Left forelimb (tissue), 1 donor: ENCODE results near the gene ANLN.
"Not testable (repeated sequence)": the region's sequence is repeated elsewhere in the genome, so short reads cannot be mapped to it uniquely, and the experiment has no call there.

Experiments
- DNase-seq: peaks from one replicate; pipeline ENCODE4 v3.0.0-alpha.2; 2018; ENCODE audit warnings: low spot score

ANLN gene

DNA sequence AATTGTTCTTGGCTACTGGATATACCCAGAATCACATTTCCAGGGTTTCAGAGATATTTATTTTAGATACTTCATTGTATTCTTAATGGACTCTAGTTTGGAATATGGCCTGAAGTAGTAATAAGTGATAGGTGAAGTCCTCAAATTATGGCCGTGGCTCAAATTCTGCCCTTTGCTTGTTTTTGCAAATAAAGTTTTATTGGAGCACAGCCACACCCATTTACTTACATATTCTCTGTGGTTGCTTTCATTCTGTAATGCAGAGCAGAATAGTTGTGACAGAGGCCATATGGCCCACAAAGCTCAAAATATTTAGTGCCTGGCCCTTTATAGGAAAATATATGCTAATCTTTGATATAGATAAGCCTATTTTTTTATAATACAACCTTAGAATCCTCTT is 19.5 kb downstream of the ANLN start:
- DNase-seq, result no peak

DNA sequence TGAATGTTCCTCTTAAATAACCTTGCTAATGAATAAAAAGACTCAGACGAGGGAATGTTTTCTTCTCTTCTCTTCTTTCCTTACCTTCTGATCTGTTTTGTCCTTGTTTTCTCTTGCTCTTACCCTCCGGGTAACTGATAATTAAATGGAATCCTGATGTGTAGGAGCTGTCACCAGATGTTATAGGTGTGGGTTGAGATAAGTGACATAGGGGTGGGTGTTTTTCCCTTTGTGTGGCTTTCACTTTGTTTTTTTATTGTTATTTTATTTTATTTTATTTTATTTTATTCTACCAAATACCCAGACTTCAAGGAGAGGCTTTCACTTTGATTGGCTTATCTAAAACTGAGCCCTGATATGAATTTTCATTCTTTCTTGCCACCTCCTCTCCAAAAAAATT is 25.5 kb downstream of the ANLN start:
- DNase-seq, result no peak

DNA sequence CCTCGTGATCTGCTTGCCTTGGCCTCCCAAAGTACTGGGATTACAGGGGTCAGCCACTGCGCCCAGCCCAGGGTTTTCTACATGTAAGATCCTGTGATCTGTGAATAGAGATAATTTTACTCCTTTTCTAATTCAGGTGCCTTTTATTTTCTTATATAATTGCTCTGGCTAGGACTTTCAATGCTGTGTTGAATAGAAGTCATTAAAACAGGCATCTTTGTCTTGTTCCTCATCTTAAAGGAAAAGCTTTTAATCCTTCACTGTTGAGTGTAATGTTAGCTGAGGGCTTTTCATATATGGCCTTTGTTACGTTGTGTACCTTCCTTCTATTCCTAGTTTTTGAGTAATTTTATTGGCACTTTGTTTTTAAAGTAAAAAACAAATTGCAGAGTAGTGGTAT is 26.6 kb downstream of the ANLN start:
- DNase-seq, result no peak

DNA sequence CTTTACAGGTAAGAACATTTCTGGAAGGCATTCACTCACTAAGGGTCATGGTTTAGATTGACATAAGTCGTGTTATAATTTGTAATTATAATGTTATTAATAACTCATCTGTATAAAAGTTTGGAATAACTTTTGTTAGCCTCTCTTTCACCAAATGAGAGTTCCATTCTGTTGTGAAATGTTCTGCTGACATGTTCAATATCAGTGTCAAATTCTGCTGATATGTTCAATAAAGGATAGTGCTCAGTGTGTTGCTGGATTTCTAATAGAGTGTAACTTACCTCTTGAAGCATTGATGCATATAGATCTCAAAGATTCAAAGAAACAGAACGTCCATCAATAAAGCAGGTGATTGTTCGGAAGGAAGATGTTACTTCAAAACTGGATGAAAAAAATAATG is 30.6 kb downstream of the ANLN start:
- DNase-seq, result no peak

DNA sequence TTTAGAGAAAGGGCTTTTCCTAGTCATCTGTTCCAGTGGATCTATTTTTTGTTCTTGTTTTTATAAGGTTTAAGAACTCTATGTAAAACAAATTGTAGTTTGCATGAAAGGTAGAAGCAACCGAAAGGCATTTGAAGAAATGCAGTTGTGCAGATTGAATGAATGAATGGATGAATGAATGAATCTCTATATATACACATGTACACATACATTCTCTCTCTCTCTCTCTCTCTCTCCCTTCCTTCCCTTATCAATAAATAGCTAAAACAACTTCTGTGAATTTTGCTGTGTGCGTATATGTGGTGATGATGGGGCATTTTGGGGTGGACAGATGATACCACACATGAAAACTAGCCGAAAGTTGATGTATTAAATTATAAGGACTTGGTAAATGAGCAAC is 32.4 kb downstream of the ANLN start:
- DNase-seq, result no peak

DNA sequence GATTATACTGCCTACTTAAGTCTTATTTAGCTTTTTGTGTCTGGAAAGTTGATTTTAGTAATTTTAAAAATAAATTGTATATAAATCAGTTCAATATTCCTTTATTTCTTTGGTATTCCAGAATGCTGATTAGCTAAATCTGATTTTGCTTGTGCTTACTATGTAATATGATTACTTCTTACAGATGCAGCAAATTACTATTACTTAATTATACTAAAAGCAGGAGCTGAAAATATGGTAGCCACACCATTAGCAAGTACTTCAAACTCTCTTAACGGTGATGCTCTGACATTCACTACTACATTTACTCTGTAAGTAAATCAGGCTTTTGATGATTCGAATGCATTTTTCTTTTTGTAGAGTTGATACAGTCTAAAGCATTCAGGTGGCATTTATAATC is 34.0 kb downstream of the ANLN start:
- no peak for DNase-seq

DNA sequence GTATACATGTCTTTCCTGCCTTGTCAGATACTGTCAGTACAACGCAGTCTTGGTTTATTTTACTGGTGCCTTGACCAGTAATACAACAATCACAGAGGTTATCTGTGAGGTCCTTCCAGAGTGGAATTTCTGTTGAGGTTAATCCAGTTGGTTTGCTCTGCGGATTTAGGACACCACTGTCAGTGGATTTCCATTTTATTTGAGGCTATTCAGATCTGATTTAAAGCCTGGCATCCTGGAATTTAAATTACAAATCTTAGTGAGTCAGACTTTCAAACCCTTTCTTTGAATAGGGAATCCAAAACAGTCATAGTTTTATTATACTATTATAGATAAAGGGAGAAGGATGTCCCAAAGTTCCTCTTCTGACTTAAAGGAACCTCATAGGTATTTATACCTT is 40.5 kb downstream of the ANLN start:
- DNase-seq, result no peak

DNA sequence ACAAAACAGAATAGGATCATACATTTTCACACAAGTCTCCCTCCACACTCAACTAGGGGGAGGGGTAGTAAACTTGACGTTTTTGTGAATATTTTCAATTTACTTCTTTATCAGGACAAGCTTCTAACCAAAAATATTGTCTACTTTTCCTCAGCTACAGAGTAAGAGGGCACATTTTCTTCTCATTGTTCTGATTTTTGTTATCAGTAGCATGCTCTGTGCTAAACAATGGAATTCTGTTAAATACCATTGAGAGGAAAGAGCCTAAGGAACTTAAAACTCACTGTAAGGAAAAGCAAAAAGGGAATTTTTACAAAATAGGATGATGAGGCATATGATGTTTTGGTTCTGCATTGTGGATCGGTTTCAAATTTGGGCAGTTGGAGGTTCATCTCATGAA is 41.2 kb downstream of the ANLN start:
- DNase-seq, result no peak

DNA sequence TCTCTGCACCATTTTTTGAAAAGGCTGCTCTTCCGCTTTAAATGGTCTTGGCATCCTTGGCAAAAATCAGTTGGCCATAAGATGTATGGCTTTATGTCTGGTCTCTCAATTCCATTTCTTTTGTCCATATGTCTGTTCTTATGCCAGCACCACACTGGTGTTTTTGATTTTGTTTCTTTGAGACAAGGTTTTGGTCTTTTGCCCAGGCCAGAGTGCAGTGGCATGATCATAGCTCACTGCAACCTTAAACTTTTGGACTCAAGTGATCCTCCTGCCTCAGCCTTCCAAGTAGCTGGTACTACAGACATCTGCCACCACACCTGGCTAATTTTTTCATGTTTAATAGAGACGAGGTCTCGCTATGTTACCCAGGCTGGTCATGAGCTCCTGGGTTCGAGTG is 48.5 kb downstream of the ANLN start:
- no peak for DNase-seq

DNA sequence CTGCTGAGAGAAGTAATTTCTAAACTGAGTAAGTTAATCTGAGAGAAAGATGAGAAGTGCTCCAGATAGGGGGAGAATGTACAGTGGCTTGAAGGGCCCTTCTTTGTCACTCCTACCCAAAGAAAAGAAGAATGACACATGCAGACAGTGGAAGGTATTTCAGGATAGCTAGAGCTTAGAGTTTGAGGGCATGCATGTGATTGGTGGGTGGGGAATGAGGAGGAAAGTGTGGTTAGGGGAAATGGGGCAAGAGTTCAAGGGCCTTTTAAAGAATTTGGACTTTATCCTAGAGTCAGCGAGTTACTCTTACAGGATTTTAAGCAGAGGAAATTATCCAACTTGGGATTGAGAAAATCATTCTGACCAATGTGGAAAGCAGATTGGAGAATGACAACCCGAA is 50.0 kb downstream of the ANLN start:
- no peak for DNase-seq

DNA sequence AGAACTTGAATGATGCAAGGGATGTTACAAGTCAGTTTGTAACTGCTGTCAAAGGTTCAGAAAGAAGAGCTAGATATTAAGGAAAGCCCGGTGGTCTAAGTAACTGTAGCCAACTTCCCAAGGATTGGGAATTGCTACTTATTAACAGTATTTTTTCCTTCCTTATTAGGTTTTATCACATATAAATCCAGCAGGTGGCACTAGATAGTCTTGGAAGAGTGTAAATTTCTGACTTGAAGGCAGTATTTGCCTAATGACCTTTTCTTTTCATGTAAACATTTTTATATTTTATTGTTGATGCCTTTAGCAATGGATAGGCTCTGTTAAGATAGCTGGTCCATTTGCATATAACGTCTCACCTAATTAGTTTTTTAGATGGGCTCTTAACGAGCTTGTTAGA is 51.2 kb downstream of the ANLN start:
- DNase-seq, result no peak

DNA sequence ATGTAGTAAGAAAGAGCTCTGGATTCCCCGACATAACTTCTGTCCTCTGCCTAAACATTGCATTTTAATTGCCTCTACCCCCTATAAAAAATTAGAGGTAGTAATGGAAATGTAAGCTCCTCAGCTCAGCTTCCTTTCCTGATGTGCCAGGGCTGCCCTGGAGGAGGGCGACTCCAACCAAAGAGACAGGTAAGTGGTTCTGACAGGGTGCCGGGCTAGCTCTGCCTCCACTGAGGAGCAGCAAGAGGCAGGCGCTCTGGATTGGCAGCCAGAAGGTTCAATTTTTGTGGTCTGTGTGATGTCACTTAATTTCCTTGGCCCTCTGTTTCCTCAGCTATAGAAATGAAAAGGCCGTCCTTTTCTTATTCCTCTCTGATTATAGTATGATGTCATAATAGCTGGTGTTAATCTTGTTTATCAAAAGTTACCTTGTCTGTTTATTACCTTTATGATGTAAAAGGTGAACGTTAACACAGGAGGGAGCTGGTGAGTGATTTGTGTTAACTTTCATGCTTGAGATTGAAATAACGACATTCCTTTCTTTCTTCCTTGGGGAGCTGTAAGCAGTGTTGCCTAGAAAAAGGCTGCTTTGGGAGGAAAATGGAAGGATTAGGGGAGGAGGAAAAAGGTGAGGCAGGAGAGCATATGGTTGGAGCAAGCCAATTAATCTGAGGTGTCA is 51.8 kb downstream of the ANLN start:
- DNase-seq, result no peak

DNA sequence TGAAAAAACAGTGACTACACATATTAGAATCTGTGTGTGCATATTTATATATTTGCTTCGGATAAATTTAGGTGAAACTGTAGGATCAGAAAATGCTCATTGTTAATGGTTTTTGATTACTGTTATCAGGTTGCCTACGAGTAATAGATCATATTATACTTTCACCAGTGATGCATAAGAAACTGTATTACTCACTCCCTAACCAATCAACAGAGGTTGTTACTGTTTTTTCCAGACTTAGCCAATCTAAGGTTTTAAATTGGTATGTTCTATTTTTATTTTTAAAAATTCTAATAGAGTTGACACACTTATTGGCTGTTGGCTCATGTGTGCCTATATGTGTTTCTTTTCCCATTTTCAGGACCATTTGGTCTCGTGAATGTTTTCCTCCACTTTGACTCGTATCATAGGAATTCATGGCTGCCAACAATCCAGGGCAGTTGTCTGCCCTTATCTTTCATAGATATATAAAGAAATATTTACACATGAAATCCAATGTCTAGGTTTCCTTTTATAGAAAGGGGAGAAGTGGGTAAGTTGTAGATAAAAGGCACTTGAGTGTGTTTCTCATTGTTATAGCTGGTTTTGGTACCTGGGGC is 59.2 kb downstream of the ANLN start:
- no peak for DNase-seq

DNA sequence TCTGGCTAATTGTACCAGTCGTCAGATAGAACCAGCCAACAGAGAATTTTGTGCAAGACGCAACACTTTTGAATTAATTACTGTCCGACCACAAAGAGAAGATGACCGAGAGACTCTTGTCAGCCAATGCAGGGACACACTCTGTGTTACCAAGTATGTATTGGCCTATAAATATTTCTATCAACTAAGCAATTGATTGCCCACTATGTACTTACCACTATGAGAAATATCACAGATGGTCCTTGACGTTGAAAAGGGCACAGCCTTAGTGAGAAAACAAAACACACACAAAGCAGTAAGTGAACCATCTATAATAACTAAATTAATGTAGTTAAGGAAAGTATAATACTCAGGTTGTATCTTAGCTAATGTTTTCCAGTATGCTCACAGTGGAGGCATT is 60.0 kb downstream of the ANLN start:
- DNase-seq, result no peak

DNA sequence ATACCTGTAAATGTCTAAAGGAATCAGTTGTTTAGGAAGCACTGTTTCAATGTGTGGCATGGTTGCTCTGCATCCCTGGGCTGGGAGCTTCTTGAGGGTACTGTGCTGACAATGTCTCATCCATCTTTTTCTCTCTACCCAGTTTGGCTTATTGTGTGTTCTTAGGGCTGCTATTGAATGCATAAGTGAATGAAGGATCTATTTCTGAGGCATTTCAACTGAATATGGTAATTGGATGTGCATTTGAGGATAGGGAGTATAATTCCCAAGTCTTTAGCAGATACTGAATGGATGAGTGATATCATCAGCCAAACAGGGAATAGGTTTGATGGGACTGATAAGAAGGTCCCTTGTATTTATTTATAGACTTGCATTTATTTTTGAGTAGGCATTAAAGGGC is 64.1 kb downstream of the ANLN start:
- DNase-seq, result no peak

DNA sequence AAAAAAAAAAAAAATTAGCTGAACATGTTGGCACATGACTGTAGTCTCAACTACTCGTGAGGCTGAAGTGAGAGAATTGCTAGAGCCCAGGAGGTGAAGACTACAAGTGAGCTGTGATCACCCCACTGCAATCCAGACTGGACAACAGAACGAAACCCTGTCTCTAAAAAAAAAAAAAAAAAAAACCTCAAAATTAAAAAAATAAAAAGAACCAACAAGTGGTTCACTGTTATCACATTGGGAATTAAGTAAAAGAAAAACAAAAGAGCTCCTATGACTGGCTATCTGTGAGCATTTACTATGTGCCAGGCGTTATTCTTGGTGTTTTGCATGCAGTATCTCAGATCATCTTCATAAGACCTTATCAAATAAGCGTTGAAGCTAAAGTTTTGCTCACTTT is 66.0 kb downstream of the ANLN start:
- no peak for DNase-seq

DNA sequence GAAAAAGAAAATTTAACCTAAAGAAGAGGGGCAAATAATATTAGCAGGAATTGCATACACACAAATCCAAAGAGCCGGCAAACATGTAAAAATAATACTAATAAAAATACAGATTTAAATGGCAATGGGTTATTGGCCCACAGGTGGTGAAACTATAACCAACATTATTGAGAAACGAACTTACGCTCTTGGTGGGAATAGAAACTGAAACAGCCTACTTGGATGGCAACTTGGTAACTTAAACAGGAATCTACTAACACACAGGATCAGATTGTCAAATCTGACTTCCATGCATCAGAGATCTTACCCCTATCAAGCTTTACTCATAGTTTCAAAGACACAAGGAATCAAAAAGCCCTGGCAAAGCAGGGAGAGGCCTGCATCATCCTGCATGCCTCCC is 66.5 kb downstream of the ANLN start:
- DNase-seq, result no peak

DNA sequence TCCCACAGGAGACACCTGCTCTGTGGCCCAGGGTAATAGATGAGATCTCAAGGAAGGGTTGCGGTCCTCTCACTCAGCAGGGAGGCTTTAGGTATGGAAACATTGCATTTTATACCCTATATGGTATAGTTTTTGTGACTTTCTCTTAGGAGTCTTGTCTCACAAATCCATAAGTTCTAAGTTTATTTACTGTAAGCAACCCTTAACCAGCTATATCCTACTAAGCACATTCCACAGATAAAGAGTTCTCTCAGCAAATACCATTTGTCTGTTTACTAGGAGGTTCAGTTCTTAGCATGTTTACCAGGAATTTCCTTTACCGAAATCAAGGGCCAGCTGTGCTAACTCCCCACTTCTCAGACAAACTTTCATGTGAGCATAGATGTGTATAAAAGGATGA is 66.9 kb downstream of the ANLN start:
- DNase-seq, result no peak

DNA sequence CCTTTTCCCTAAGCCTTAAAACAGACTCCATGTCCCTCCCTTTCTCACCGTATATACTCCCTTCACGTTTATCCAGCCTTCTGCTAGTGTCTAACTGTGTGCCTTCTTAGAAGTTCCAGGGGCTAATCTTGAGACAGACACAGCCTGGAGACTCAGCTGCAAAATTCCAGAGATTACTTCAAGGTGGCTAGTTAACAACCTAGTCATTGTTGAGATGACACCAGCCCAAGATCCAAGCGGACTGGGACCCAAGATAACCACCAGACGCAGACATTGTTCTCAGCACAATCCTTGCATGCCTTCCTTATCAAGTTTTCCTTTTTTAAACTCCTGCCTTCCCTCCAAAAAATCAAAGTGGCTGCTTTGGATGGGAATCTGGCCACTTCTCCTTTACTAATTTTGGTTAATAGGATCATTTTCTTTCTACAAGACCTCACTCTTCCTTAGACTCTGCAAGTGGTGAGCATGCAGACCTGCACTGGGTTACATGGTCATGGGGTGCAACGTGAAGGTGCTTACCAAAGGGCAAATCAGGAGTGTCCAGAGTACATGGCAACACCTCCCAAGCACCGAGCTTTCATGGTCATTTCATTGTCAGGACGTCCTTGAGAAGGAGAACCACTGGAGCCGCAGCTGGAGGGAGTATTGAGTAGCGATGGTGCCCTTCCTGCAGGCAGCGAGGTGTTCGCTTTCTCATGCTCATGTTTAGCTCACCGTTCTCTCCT is 69.7 kb downstream of the ANLN start:
- DNase-seq, result no peak

DNA sequence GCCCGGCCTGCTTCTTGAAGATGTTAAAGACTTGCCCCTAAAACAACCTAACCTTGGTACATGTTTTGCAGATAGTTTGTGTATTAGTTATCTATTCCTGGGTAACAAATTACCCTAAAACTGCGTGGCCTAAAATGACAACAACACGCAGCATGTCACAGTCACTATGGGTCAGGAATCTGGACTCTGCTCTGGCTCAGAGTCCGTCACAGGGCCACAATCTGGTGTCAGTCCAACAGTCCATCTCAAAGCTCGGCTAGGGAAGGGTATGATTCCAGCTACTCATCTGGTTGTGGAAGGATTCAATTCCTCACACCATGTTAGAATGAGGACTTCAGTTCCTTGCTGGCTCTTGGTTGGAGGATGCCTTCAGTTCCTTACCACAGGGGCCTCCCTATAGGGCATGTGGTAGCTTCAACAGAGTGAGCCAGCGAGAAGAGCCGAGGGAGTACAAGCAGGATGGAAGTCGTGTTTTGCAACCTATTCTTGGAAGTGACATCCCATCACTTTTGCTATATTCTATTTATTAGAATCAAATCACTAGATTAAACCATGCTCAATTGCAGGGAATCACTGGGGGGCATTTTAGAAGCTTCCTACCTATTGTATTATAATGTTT is 71.3 kb downstream of the ANLN start:
- no peak for DNase-seq

DNA sequence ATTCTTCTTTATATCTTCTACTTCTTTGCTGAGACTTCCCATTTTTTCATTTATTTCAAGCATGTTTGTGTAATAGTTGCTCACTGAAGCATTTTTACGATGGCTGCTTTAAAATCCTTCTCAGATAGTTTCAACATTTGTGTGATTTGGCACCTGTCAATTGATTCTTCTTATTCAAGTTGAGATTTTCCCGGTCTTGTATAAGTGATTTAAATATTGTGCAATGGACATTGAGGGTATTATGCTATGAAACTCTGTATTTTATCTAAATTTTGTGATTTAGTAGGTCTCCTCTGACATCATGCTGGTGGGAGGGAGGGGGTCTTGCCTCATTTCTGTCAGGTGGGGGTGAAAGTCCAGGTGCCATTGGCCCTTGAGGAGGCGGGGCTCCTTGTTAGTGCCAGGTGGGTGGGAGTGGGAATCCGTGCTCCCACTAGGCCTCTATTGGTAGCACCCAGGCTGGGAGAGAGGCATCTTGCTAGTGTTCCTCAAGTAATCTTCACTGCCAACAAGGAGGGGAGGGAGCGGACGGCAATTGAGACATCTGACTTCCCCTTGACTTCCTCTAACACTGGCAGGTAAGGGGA is 73.0 kb downstream of the ANLN start:
- no peak for DNase-seq

DNA sequence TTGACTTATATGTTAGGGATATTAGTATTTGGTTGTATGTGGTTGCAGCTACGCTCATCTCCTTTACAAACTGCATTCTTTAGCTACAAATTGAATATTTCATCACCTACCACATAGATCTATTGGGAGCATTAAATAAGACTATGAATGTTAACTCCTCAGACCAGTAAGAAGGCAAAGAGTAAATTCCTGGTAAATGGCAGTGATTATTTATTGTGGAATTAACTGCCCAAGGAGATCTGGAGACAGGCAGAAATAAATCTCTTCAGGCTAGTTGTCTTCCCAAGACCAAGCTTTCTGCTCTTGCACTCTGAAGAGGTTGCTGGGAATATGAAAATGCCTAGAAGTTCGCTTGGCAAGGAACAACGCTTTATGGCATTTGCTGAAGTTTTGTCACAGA is 74.6 kb downstream of the ANLN start:
- no peak for DNase-seq

DNA sequence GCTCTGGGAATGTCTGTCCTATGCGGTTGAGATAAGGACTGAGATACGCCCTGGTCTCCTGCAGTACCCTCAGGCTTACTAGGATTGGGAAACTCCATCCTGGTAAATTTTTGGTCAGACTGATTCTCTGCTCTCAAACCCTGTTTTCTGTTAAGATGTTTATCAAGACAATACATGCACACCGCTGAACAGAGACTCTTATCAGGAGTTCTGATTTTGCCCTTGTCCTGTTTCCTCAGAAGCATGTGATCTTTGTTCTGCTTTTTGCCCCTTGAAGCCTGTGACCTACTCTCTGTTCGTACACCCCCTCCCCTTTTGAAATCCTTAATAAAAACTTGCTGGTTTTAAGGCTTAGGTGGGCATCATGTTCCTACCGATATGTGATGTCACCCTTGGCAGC is 76.3 kb downstream of the ANLN start:
- not testable (repeated sequence) for DNase-seq
